BE2C (cell line): ENCODE results near the gene ZNF483. TPM values are rescaled to one million over a fixed set of nuclear protein-coding genes. Genes with fewer than 3 reads are reported as not detected.
A peak's percentile ranks its signal among the peaks of the same experiment; 100 is the strongest.

ENCODE experiments used
- DNase-seq: peaks from one replicate; pipeline ENCODE4 v3.0.0-alpha.2; 2020
- H3K27me3 ChIP-seq: fragments of 250-450 bp; sonication (Bioruptor Pico); 2 replicates; pipeline ENCODE4 v1.5.1; 2020; ENCODE audit warnings: mild to moderate bottlenecking
- H3K36me3 ChIP-seq: fragments of 250-450 bp; sonication (Bioruptor Pico); 2 replicates; pipeline ENCODE4 v1.5.1; 2020; ENCODE audit warnings: mild to moderate bottlenecking
- H3K4me1 ChIP-seq: fragments of 250-450 bp; sonication (Bioruptor Pico); 2 replicates; pipeline ENCODE4 v1.5.1; 2020
- H3K4me3 ChIP-seq: 2 replicates; pipeline ENCODE4 v1.5.1; 2011; ENCODE audit warnings: low read depth, low read length
- H3K9me3 ChIP-seq: fragments of 250-450 bp; sonication (Bioruptor Pico); 2 replicates; pipeline ENCODE4 v1.5.1; 2020
- CTCF ChIP-seq: IDR thresholded peaks from 2 replicates; pipeline ENCODE4 v1.5.1; 2012; ENCODE audit warnings: mild to moderate bottlenecking, low read depth, low read length
- polyA plus RNA-seq: library from polyadenylated mRNA; unstranded; fragments of >200 nt; gene quantifications from one replicate; pipeline ENCODE4 v1.2.1, GENCODE V29; 2012; ENCODE audit warnings: low read depth, missing spikeins; ENCODE audit not compliant: insufficient read length, insufficient read depth

Gene ZNF483
- polyA plus RNA-seq = 0.96 TPM

DNA sequence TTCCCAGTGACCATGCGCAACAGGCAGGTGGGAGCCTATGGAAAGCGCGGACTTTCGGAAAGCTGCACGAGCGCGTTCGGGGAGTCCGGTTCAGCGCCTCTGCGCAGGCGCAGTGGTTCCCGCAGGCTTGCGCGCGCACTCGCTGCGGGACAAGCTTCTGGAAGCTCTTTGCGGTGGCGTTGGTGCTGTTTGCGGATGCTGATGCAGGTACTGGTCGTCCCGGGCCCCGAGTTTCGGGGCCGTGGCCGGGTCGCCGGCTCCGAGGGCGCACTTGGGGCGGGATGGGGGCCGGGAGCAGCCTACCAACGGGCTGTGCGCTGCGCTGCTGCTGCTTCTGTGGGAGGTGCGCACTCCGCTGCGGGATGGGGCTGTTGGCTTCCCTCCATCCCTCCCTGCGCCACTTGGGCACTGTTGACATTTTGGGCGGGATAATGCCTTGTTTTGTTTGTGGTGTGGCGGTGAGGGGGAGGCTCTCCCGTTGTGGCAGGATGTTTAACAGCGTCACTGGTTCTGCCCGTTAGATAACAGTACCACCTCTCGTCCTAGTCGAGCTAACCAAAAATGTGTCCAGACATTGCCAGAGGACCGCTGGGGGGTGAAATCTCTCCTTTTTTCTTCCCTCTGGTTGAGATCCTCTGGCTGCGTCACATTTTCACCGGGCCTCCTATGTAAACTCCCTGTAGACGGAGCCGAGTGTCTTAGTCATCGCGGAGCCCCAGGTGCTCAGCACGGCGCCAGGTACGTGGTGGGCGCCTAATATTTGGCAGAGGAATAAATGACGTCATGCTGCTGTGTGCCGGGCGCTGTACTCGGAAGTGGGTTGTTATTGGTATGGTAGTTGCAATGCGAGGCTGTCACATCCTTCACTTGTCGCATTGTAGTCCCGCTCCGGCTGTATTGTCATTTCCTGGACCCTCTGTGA is at the start of gene ZNF483:
Gene ZNF483, plus strand, starts transcription at position 124 of the 922 bp plus-strand sequence. CDS start 2,217 bp downstream, outside the sequence.
- DNase-seq = peak; percentile 91
- H3K4me1 ChIP-seq = no peaks in the 10 kb centered on the region
- peaks cover 8% of the 10 kb centered on the region for H3K36me3 ChIP-seq
- no peaks in the 10 kb centered on the region for H3K27me3 ChIP-seq
- no peaks in the 10 kb centered on the region for H3K9me3 ChIP-seq
- peak within 1 kb of the TSS; percentile 94 for H3K4me3 ChIP-seq
- TF ChIP-seq CTCF = no peak

GRCh38 chr9:111475195-111475594 is 49.8 kb upstream of the ZNF483 start:
- H3K36me3 ChIP-seq = no peaks in the 10 kb centered on the region
- H3K4me3 ChIP-seq = no peak overlapping the region
- H3K4me1 ChIP-seq = no peaks in the 10 kb centered on the region
- TF ChIP-seq CTCF = no peak
- no peak for DNase-seq
- no peaks in the 10 kb centered on the region for H3K27me3 ChIP-seq
- H3K9me3 ChIP-seq = no peaks in the 10 kb centered on the region

DNA sequence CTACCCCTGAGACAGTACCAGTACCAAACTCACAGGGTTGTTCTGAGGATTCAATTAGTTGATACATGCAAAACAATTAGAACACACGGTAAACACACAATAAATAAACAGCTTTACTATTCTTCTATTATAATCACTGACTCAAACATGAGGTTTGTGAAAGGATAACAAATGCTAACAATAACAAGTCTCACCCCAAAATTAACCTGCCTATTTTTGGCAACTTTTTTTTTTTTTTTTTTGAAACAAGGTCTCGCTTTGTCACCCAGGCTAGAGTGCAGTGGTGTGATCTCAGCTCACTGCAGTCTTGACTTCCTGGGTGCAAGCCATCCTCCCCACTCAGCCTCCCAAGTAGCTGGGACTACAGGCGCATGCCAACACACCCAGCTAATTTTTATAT is 47.3 kb upstream of the ZNF483 start:
- Histone ChIP-seq H3K4me1 (no peaks in the 10 kb centered on the region), H3K4me3 (no peak overlapping the region), H3K9me3 (no peaks in the 10 kb centered on the region), H3K36me3 (no peaks in the 10 kb centered on the region), H3K27me3 (no peaks in the 10 kb centered on the region)
- no peak for DNase-seq
- no peak for TF ChIP-seq CTCF

- no peak for DNase-seq
- H3K4me1 ChIP-seq = no peaks in the 10 kb centered on the region
- no peak for TF ChIP-seq CTCF
Measured at GRCh38 chr9:111481885-111482636, 42.9 kb upstream of the ZNF483 start.

DNA sequence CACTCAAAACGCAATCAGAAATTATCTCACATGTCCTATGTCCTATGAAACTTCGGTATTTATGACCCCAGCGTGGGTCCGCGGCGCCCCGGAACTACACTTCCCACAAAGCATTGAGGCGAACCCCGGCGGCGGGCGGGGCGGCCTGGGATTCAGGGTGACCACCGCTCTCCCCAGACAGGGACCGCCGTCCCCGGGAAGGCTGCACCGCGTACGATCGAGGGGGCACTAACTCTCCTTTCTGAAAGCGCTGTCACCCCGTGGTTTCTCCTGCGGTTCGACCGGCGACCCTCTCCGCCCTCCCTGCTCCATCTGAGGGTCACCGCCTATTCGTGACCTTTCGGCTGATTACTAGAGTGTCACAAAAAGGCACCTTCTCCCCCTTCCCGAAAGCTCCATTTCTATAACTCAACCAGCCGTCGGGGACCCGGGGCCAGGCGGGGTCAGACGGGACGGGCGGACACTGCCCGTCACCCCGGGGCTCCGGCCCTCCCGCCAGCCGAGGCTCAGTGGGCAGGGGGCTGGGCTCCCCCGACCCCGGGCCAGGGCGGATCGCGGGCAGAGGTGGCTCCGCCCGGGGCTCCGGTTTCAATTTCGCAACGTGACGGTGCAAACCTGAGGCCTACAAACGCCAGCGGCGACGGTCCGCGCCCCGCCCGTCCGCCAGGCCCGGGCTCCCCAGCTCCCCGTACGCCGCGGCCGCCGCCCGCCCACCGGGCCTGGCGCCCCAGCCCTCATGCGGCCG is 42.1 kb upstream of the ZNF483 start:
- TF ChIP-seq CTCF = no peak
- peak; percentile 61 for DNase-seq

More at GRCh38 chr9:111481885-111482636, 42.9 kb upstream of the ZNF483 start:
- Histone ChIP-seq H3K27me3 (no peaks in the 10 kb centered on the region), H3K36me3 (no peaks in the 10 kb centered on the region; the same call in 1 of the 2 replicates), H3K4me3 (peak overlapping the region; percentile 88), H3K9me3 (no peaks in the 10 kb centered on the region)

More for the DNA sequence above, 42.1 kb upstream of the ZNF483 start:
- no peaks in the 10 kb centered on the region for H3K4me1 ChIP-seq
- H3K9me3 ChIP-seq = no peaks in the 10 kb centered on the region
- no peaks in the 10 kb centered on the region; the same call in 1 of the 2 replicates for H3K36me3 ChIP-seq
- no peaks in the 10 kb centered on the region for H3K27me3 ChIP-seq
- H3K4me3 ChIP-seq = peak overlapping the region; percentile 88
